Keratinocyte (primary cell): Measurements from ENCODE around the gene PARD3B.

ENCODE experiments used
- CTCF ChIP-seq, 3 experiments: IDR thresholded peaks in 1 of 3; conservative IDR thresholded peaks in 1 of 3; optimal IDR thresholded peaks in 1 of 3; 2 replicates in 2 of 3; 3 replicates in 1 of 3; pipeline versions ENCODE3 to v1.5.1; 2011; ENCODE audit warnings: low read length in 3 of 3, mild to moderate bottlenecking in 3 of 3, moderate library complexity in 2 of 3, control low read depth in 1 of 3, inconsistent platforms in 1 of 3; ENCODE audit not compliant: insufficient read depth in 2 of 3; ENCODE audit errors: extremely low read depth in 1 of 3
- EZH2 ChIP-seq: IDR thresholded peaks from one replicate; pipeline ENCODE4 v1.6.1; 2012; ENCODE audit warnings: inconsistent platforms, mild to moderate bottlenecking, low read length, moderate library complexity

- TF ChIP-seq CTCF (optimal IDR thresholded peaks at IDR 0.05 in 1 of 3, IDR thresholded peaks at IDR 0.05 in 1 of 3, conservative IDR thresholded peaks at IDR 0.05 in 1 of 3; ENCODE audit: extremely low read depth in 1 of 3, insufficient read depth in 2 of 3, low read length in 3 of 3) (no peak), EZH2 (no peak)
Measured at GRCh38 chr2:205505371-205505770, 960.1 kb downstream of the PARD3B start.
